GM21619 (cell line): Measurements from ENCODE around the gene TMEM145.

Source experiments
- ATAC-seq: cut with Tn5 transposase; IDR thresholded peaks from one replicate; pipeline ENCODE4 v1.9.1; 2021; ENCODE audit not compliant: unreplicated experiment

The TMEM145 gene

GRCh38 chr19:42277821-42278451 is 35.2 kb upstream of the TMEM145 start:
- ATAC-seq: no peak

- no peak for ATAC-seq
Observed at GRCh38 chr19:42278452-42279154, 34.5 kb upstream of the TMEM145 start.

- ATAC-seq: no peak
Observed at GRCh38 chr19:42279155-42279901, 33.8 kb upstream of the TMEM145 start.

GRCh38 chr19:42279902-42280814 is 33.0 kb upstream of the TMEM145 start:
- ATAC-seq: peak; percentile 27

GRCh38 chr19:42280815-42281145 is 32.3 kb upstream of the TMEM145 start:
- no peak for ATAC-seq

GRCh38 chr19:42281146-42281826 is 31.8 kb upstream of the TMEM145 start:
- no peak for ATAC-seq

- ATAC-seq: no peak
Observed at GRCh38 chr19:42281827-42282762, 31.0 kb upstream of the TMEM145 start.

- no peak for ATAC-seq
Observed at GRCh38 chr19:42282819-42283187, 30.3 kb upstream of the TMEM145 start.

GRCh38 chr19:42283188-42284065 is 29.7 kb upstream of the TMEM145 start:
- peak; percentile 42 for ATAC-seq

- peak; percentile 21 for ATAC-seq
Observed at GRCh38 chr19:42284066-42284501, 29.0 kb upstream of the TMEM145 start.

GRCh38 chr19:42284591-42285341 is 28.3 kb upstream of the TMEM145 start:
- ATAC-seq: no peak

GRCh38 chr19:42285541-42285941 is 27.6 kb upstream of the TMEM145 start:
- no peak for ATAC-seq

GRCh38 chr19:42285988-42286348 is 27.1 kb upstream of the TMEM145 start:
- ATAC-seq: no peak

GRCh38 chr19:42286349-42287016 is 26.6 kb upstream of the TMEM145 start:
- no peak for ATAC-seq

GRCh38 chr19:42287017-42287826 is 25.9 kb upstream of the TMEM145 start:
- no peak for ATAC-seq

- no peak for ATAC-seq
Observed at GRCh38 chr19:42287827-42288107, 25.3 kb upstream of the TMEM145 start.

GRCh38 chr19:42288387-42288786 is 24.7 kb upstream of the TMEM145 start:
- ATAC-seq: no peak
